ENCODE data around the gene SRGAP3. TPM values are rescaled to one million over a fixed set of nuclear protein-coding genes. Genes with fewer than 3 reads are reported as not detected.

The SRGAP3 gene
- total and polyA plus RNA-seq, 5 experiments from 2014 or later, result 0.73 to 2.5 (median 1.8) TPM

DNA sequence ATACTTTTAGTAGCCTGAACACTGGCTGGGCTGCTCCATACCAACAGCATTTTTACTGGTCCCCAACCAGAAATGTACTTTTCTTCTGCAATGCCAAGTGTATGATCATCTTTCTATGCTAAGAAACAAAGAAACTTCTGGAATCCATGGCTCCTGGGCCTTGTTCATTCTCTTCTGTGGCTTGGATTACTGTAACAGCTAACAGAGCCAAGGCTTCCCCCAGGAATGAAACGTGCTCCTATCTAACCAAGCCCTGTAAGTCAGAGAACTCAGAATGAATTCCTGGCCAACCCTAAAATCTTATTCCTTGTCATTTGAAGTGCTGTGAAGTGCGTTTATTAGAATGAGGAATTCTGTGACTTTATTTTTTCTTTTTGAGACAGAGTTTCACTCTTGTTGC lies 183.3 kb downstream of the SRGAP3 start:
- no peak overlapping the region for H3K27ac Mint-ChIP-seq
- H3K4me1 Mint-ChIP-seq, result no peaks in the 10 kb centered on the region
- DNase-seq, result no peak
- H3K27me3 Mint-ChIP-seq, result peaks cover 0 to 3% (median 2%) of the 10 kb centered on the region in 5 donors
- H3K36me3 Mint-ChIP-seq, result peaks cover 3 to 13% (median 8%) of the 10 kb centered on the region in 3 donors
- POLR2A ChIA-PET, result no interaction called here
- peaks cover 0 to 15% (median 6%) of the 10 kb centered on the region in 9 donors for H3K9me3 Mint-ChIP-seq
- ATAC-seq, result no peak
- no peak overlapping the region for H3K4me3 Mint-ChIP-seq

- Mint-ChIP-seq H3K4me3 (no peak overlapping the region), H3K4me1 (no peaks in the 10 kb centered on the region), H3K36me3 (peaks cover 3 to 13% (median 8%) of the 10 kb centered on the region in 3 donors), H3K9me3 (peaks cover 0 to 15% (median 6%) of the 10 kb centered on the region in 9 donors), H3K27me3 (peaks cover 0 to 3% (median 0%) of the 10 kb centered on the region in 5 donors), H3K27ac (no peak overlapping the region)
- DNase-seq (no peak), ATAC-seq (no peak)
- POLR2A ChIA-PET, result no interaction called here
These were observed 184.6 kb downstream of the SRGAP3 start for GRCh38 chr3:9064850-9065249.

- H3K27ac Mint-ChIP-seq, result no peak overlapping the region
- H3K9me3 Mint-ChIP-seq, result peaks cover 0 to 15% (median 6%) of the 10 kb centered on the region in 9 donors
- ATAC-seq (no peak), DNase-seq (no peak)
- peaks cover 3 to 13% (median 8%) of the 10 kb centered on the region in 3 donors for H3K36me3 Mint-ChIP-seq
- POLR2A ChIA-PET, result no interaction called here
- peaks cover 0 to 3% (median 0%) of the 10 kb centered on the region in 5 donors for H3K27me3 Mint-ChIP-seq
- no peak overlapping the region for H3K4me3 Mint-ChIP-seq
- H3K4me1 Mint-ChIP-seq, result no peaks in the 10 kb centered on the region
These were observed 185.2 kb downstream of the SRGAP3 start for GRCh38 chr3:9064251-9064650.

DNA sequence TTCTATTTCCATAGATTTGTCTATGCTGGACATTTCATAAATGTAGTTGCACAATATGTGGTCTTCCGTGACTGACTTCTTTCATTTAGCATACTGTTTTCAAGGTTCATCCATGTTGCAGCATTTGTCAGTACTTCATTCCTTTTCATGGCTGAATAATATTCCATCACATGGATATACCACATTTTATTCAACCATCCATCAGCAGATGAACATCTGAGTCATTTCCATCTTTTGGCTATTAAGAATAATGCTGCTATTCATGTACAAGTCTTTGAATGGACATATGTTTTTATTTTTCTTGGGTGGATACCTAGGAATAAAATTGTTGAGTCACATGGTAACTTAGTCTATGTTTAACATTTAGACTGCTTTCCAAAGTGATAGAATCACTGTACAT lies 186.9 kb downstream of the SRGAP3 start:
- Mint-ChIP-seq H3K9me3 (peaks cover 0 to 15% (median 6%) of the 10 kb centered on the region in 9 donors), H3K36me3 (peaks cover 3 to 13% (median 8%) of the 10 kb centered on the region in 3 donors), H3K27ac (no peak overlapping the region), H3K4me1 (no peaks in the 10 kb centered on the region), H3K4me3 (no peak overlapping the region), H3K27me3 (peaks cover 0 to 3% (median 0%) of the 10 kb centered on the region in 5 donors)
- ATAC-seq (no peak), DNase-seq (no peak)
- POLR2A ChIA-PET, result interaction anchor here (0.7 kb wide), 1 partner anchor 140 kb away, joined by 7 read pairs; no protein-coding TSS in a partner anchor

- no peaks in the 10 kb centered on the region for H3K4me1 Mint-ChIP-seq
- H3K4me3 Mint-ChIP-seq, result no peak overlapping the region
- H3K27me3 Mint-ChIP-seq, result peaks cover 0 to 3% (median 0%) of the 10 kb centered on the region in 5 donors
- ATAC-seq (no peak), DNase-seq (no peak)
- H3K27ac Mint-ChIP-seq, result no peak overlapping the region
- peaks cover 3 to 13% (median 8%) of the 10 kb centered on the region in 3 donors for H3K36me3 Mint-ChIP-seq
- POLR2A ChIA-PET, result no interaction called here
- peaks cover 0 to 15% (median 6%) of the 10 kb centered on the region in 9 donors for H3K9me3 Mint-ChIP-seq
These were observed 187.8 kb downstream of the SRGAP3 start for GRCh38 chr3:9061634-9062033.

DNA sequence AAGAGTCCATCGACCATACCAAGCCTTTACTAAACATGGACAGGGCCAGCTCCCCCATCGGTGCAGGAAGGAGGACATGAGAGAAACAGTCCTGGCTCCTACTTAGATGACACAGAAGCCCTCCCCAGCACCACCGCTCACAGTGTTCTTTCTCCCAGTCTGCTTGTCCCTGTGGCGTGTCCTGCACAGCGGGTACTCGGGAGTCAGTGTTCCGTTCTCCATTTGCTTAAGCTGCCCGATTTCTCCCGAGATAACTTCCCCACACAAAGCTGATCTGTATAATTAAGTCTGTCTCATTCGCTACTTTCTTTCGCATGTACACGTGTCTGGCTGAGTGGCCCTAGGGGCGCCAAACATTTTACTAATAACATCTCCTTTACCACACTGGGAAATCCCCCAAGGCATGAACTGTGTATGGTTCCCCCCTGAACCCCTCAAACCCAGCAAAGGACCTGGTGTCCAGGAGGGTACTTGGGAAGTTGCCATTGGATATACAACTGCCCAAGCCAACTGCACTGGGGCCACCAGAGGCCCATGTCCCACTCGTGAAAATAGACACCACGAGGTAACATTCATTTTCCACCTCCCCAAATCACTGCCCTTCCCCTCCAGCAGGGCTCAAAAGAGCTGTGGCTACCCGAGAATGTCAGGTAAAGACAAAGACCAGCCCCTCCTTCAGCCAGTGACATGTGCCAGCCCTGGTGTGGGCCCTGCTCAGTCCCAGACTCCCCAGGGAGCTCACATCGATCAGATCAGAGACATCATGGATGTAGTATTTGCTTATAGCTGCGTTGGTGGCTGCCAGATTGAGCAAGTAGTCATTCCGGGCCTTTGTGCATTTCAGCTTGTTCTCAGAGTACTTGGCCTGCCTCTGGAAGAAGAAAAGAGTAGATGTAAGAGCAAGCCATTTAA lies 189.7 kb downstream of the SRGAP3 start:
- Mint-ChIP-seq H3K4me1 (no peaks in the 10 kb centered on the region), H3K27ac (no peak overlapping the region), H3K36me3 (peaks cover 3 to 13% (median 8%) of the 10 kb centered on the region in 3 donors), H3K4me3 (no peak overlapping the region), H3K9me3 (peaks cover 0 to 15% (median 6%) of the 10 kb centered on the region in 9 donors), H3K27me3 (peaks cover 0 to 3% (median 0%) of the 10 kb centered on the region in 5 donors)
- ATAC-seq, result no peak
- POLR2A ChIA-PET, result no interaction called here
- no peak for DNase-seq

DNA sequence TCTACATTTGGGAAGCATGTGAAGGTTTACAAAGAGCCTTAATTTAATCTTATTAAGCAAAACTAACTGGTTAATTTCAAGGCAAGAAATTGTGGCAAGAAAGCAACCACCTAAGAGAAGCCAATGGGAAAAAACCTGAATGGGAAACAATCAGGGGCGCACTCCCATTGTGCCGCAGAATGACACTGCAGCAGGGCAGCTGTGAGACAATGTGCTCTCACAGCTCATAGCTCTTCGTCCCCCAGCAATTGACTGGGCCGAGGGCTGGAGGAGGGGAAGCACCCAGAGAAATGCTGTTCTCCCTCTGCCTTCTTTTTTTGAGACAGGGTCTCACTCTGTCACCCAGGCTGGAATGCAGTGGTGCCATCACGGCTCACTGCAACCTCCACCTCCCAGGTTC lies 192.9 kb downstream of the SRGAP3 start:
- Mint-ChIP-seq H3K36me3 (peaks cover 0 to 11% (median 5%) of the 10 kb centered on the region in 3 donors), H3K27me3 (no peaks in the 10 kb centered on the region), H3K9me3 (peaks cover 0 to 3% (median 0%) of the 10 kb centered on the region in 9 donors), H3K27ac (no peak overlapping the region), H3K4me1 (no peaks in the 10 kb centered on the region), H3K4me3 (no peak overlapping the region)
- POLR2A ChIA-PET, result no interaction called here
- no peak for ATAC-seq
- no peak for DNase-seq

- no peaks in the 10 kb centered on the region for H3K27me3 Mint-ChIP-seq
- peak overlapping the region in 1 of 10 donors; percentile 65 for H3K27ac Mint-ChIP-seq
- POLR2A ChIA-PET, result no interaction called here
- ATAC-seq (no peak), DNase-seq (no peak)
- no peak overlapping the region for H3K4me3 Mint-ChIP-seq
- peaks cover 0 to 5% (median 4%) of the 10 kb centered on the region in 3 donors for H3K36me3 Mint-ChIP-seq
- H3K9me3 Mint-ChIP-seq, result no peaks in the 10 kb centered on the region
- H3K4me1 Mint-ChIP-seq, result no peaks in the 10 kb centered on the region
These were observed 201.7 kb downstream of the SRGAP3 start for GRCh38 chr3:9047452-9048346.

- no peaks in the 10 kb centered on the region for H3K4me1 Mint-ChIP-seq
These were observed 204.1 kb downstream of the SRGAP3 start for GRCh38 chr3:9045371-9045770.

DNA sequence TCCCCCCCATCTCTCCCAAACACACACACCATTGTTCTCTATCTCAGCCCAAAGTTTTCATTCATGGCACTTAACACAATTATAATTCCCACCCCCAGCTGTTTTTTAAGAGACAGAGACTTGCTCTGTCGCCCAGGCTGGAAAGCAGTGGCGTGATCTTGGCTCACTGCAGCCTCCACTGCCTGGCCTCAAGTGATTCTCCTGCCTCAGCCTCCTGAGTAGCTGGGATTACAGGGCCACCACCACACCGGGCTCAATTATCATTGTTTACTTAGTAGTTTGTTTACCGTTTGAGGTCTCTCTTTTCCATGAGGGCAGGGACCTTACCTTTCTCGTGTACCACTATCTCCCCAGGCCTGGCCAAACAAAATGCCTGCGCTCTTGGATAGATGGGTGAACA lies 206.4 kb downstream of the SRGAP3 start:
- Mint-ChIP-seq H3K27ac (no peak overlapping the region), H3K4me1 (no peaks in the 10 kb centered on the region), H3K9me3 (peaks cover 0 to 2% (median 0%) of the 10 kb centered on the region in 9 donors), H3K36me3 (no peaks in the 10 kb centered on the region), H3K4me3 (no peak overlapping the region), H3K27me3 (no peaks in the 10 kb centered on the region)
- POLR2A ChIA-PET, result no interaction called here
- ATAC-seq (no peak), DNase-seq (no peak)

More at GRCh38 chr3:9045371-9045770, 204.1 kb downstream of the SRGAP3 start:
- H3K27me3 Mint-ChIP-seq, result no peaks in the 10 kb centered on the region
- H3K36me3 Mint-ChIP-seq, result no peaks in the 10 kb centered on the region
- H3K4me3 Mint-ChIP-seq, result no peak overlapping the region
- H3K27ac Mint-ChIP-seq, result no peak overlapping the region
- ATAC-seq (no peak), DNase-seq (no peak)
- peaks cover 0 to 2% (median 0%) of the 10 kb centered on the region in 9 donors for H3K9me3 Mint-ChIP-seq
- POLR2A ChIA-PET, result no interaction called here

- Mint-ChIP-seq H3K4me3 (no peak overlapping the region), H3K27ac (no peak overlapping the region), H3K27me3 (no peaks in the 10 kb centered on the region), H3K9me3 (peaks cover 0 to 2% (median 0%) of the 10 kb centered on the region in 9 donors), H3K4me1 (no peaks in the 10 kb centered on the region), H3K36me3 (no peaks in the 10 kb centered on the region)
- POLR2A ChIA-PET, result no interaction called here
- DNase-seq (no peak), ATAC-seq (no peak)
These were observed 207.8 kb downstream of the SRGAP3 start for GRCh38 chr3:9041626-9042025.

GRCh38 chr3:9040996-9041395 lies 208.4 kb downstream of the SRGAP3 start:
- peaks cover 0 to 2% (median 0%) of the 10 kb centered on the region in 9 donors for H3K9me3 Mint-ChIP-seq
- no peaks in the 10 kb centered on the region for H3K36me3 Mint-ChIP-seq
- no peaks in the 10 kb centered on the region for H3K4me1 Mint-ChIP-seq
- no peak overlapping the region for H3K4me3 Mint-ChIP-seq
- H3K27me3 Mint-ChIP-seq, result no peaks in the 10 kb centered on the region
- no peak overlapping the region for H3K27ac Mint-ChIP-seq
- DNase-seq (no peak), ATAC-seq (no peak)
- POLR2A ChIA-PET, result no interaction called here

Data from naive thymus-derived CD8-positive, alpha-beta T cell (primary cell).